Measurements from ENCODE around the gene CBX4.

- no peak for TF ChIP-seq ZNF239 (tag by site-specific recombination; IDR thresholded peaks at IDR 0.05)
- no peak for TF ChIP-seq ZNF701 (tag by site-specific recombination; IDR thresholded peaks at IDR 0.05)
- TF ChIP-seq, protein P1, sequence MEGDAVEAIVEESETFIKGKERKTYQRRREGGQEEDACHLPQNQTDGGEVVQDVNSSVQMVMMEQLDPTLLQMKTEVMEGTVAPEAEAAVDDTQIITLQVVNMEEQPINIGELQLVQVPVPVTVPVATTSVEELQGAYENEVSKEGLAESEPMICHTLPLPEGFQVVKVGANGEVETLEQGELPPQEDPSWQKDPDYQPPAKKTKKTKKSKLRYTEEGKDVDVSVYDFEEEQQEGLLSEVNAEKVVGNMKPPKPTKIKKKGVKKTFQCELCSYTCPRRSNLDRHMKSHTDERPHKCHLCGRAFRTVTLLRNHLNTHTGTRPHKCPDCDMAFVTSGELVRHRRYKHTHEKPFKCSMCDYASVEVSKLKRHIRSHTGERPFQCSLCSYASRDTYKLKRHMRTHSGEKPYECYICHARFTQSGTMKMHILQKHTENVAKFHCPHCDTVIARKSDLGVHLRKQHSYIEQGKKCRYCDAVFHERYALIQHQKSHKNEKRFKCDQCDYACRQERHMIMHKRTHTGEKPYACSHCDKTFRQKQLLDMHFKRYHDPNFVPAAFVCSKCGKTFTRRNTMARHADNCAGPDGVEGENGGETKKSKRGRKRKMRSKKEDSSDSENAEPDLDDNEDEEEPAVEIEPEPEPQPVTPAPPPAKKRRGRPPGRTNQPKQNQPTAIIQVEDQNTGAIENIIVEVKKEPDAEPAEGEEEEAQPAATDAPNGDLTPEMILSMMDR (tag by site-specific recombination; IDR thresholded peaks at IDR 0.05) = no peak
Measured at GRCh38 chr17:79832218-79833109, 6.8 kb downstream of the CBX4 start.
